MCF 10A (cell line): ENCODE results near the gene MAGIX. TPM values are rescaled to one million over a fixed set of nuclear protein-coding genes. Genes with fewer than 3 reads are reported as not detected.
A peak's percentile ranks its signal among the peaks of the same experiment; 100 is the strongest.

Source experiments
- BruUV-seq: library from RNA; stranded (reverse); fragments of 400-500 nt; replicated peaks from 2 replicates; lab custom pipeline; 2021; lab: Mats Ljungman, UMichigan
- CTCF ChIA-PET: fragments of 300-600 bp; sonication (Branson Sonifier 250); formaldehyde crosslinking; extraction: SDS; loops from one replicate; lab custom pipeline; 2021; ENCODE audit warnings: antibody characterized with exemption, inconsistent platforms; lab: Yijun Ruan, JAX
- POLR2A ChIA-PET: fragments of 300-600, 350-650 bp; sonication (Branson Sonifier 250); formaldehyde crosslinking; extraction: SDS; loops from one replicate; lab custom pipeline; 2020; ENCODE audit warnings: antibody characterized with exemption, inconsistent platforms; lab: Yijun Ruan, JAX
- DNase-seq: peaks from one replicate; pipeline ENCODE4 v3.0.0-alpha.2; 2018; ENCODE audit not compliant: unreplicated experiment
- H3K27ac Mint-ChIP-seq: one replicate; pipeline ENCODE4 v1.8.0; 2022; ENCODE audit warnings: mild to moderate bottlenecking, low read depth, mixed read lengths; ENCODE audit not compliant: unreplicated experiment
- H3K27me3 Mint-ChIP-seq: one replicate; pipeline ENCODE4 v1.8.0; 2022; ENCODE audit warnings: mixed read lengths; ENCODE audit not compliant: insufficient read depth, unreplicated experiment
- H3K36me3 Mint-ChIP-seq: one replicate; pipeline ENCODE4 v1.8.0; 2022; ENCODE audit warnings: mild to moderate bottlenecking, moderate library complexity, mixed read lengths; ENCODE audit not compliant: insufficient read depth, unreplicated experiment
- H3K4me1 Mint-ChIP-seq: one replicate; pipeline ENCODE4 v1.8.0; 2022; ENCODE audit warnings: mixed read lengths; ENCODE audit not compliant: insufficient read depth, unreplicated experiment
- H3K4me3 Mint-ChIP-seq: one replicate; pipeline ENCODE4 v1.8.0; 2022; ENCODE audit warnings: mild to moderate bottlenecking, moderate library complexity, mixed read lengths; ENCODE audit not compliant: unreplicated experiment
- H3K9me3 Mint-ChIP-seq: one replicate; pipeline ENCODE4 v1.8.0; 2022; ENCODE audit warnings: mixed read lengths; ENCODE audit not compliant: unreplicated experiment
- intact Hi-C: fragments of 100-400 bp; cut with micrococcal nuclease; formaldehyde crosslinking; loops from 2 replicates; pipeline ENCODE4 v1.14.1; 2022
- total RNA-seq: library from RNA; stranded (reverse); gene quantifications from 2 replicates; pipeline ENCODE4 v1.2.3, GENCODE V29; 2022
- TF ChIP-seq, protein P1 (sequence below): fragments of 200-600 bp; IDR thresholded peaks from one replicate; pipeline ENCODE4 v1.8.0; 2022; ENCODE audit warnings: antibody characterized with exemption, mild to moderate bottlenecking; ENCODE audit not compliant: unreplicated experiment

MAGIX gene
- total RNA-seq, 1 experiment from 2014 or later: 0.84 TPM

DNA sequence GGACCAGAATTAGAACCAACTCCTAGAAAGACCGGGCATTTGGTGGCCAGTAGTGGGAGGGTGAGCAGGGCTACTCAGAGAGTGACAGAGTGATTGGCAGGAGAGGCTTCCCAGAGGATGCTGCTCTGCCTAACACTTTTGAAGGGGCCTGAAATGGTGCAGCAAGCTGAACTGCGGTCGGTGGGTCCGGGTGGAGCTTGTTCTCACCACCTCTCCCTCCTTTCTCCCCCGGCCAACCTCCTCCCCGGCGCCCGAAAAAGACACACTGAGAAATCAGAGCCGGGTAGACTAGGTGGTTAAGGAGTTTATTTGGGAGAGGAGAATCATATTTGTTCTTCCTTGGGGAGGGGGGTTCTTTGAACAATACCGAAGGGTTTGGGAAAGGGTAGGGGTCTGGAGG, 25.0 kb downstream of the MAGIX start:
- DNase-seq: no peak

DNA sequence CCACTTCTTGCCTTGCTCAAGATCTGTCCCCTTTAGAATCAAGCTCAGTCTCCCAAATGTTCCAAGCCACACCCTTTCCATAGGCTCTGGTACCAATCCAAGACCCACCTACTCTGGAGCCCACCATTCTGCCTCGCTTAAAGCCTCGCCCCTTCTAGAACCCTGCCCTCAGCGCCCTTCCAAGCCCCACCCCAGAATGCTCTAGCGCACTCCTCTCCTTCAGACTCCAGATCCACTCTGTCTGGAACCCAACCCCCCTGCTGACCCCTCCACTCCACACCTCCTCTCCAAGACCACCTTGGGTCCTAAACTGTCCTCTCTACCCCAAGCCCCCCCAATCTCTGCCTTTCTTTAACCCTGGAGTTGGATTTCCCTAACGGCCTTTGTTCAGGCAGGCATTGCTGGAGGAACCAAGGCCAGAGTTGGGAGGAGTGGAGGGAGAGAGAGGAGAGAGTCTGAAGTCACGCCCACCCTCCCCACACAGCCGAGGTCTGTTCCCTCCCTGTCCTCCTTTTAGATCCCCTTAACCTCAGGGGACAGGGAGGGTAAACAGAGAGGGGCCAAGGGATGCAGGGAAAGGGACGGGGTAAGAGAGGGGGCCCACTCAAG, 26.0 kb downstream of the MAGIX start:
- ChIA-PET CTCF (no interaction called here), POLR2A (interaction anchor here (0.5 to 1.0 kb wide), 3 partner anchors 21 to 721 kb away, joined by 3 to 4 read pairs (median 4); no protein-coding TSS in a partner anchor)
- Mint-ChIP-seq H3K27ac (no peak overlapping the region), H3K4me3 (no peak overlapping the region), H3K4me1 (peaks cover 16% of the 10 kb centered on the region), H3K36me3 (peaks cover 17% of the 10 kb centered on the region), H3K9me3 (peaks cover 6% of the 10 kb centered on the region), H3K27me3 (no peaks in the 10 kb centered on the region)
- TF ChIP-seq, protein P1, sequence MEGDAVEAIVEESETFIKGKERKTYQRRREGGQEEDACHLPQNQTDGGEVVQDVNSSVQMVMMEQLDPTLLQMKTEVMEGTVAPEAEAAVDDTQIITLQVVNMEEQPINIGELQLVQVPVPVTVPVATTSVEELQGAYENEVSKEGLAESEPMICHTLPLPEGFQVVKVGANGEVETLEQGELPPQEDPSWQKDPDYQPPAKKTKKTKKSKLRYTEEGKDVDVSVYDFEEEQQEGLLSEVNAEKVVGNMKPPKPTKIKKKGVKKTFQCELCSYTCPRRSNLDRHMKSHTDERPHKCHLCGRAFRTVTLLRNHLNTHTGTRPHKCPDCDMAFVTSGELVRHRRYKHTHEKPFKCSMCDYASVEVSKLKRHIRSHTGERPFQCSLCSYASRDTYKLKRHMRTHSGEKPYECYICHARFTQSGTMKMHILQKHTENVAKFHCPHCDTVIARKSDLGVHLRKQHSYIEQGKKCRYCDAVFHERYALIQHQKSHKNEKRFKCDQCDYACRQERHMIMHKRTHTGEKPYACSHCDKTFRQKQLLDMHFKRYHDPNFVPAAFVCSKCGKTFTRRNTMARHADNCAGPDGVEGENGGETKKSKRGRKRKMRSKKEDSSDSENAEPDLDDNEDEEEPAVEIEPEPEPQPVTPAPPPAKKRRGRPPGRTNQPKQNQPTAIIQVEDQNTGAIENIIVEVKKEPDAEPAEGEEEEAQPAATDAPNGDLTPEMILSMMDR: no peak
- no peak for DNase-seq
- intact Hi-C loops: no loop called here
- BruUV-seq: no TSS peak

More for the DNA sequence above, 25.0 kb downstream of the MAGIX start:
- H3K27me3 Mint-ChIP-seq: no peaks in the 10 kb centered on the region
- H3K27ac Mint-ChIP-seq: no peak overlapping the region
- POLR2A ChIA-PET: interaction anchor here (1.0 kb wide), 1 partner anchor 21 kb away, joined by 4 read pairs; no protein-coding TSS in a partner anchor
- CTCF ChIA-PET: interaction anchor here (0.6 kb wide), 1 partner anchor 8 kb away, joined by 3 read pairs; no protein-coding TSS in a partner anchor
- TF ChIP-seq, protein P1: no peak
- peaks cover 6% of the 10 kb centered on the region for H3K9me3 Mint-ChIP-seq
- peaks cover 16% of the 10 kb centered on the region for H3K4me1 Mint-ChIP-seq
- no TSS peak for BruUV-seq
- no peak overlapping the region for H3K4me3 Mint-ChIP-seq
- intact Hi-C loops: no loop called here
- peaks cover 17% of the 10 kb centered on the region for H3K36me3 Mint-ChIP-seq

DNA sequence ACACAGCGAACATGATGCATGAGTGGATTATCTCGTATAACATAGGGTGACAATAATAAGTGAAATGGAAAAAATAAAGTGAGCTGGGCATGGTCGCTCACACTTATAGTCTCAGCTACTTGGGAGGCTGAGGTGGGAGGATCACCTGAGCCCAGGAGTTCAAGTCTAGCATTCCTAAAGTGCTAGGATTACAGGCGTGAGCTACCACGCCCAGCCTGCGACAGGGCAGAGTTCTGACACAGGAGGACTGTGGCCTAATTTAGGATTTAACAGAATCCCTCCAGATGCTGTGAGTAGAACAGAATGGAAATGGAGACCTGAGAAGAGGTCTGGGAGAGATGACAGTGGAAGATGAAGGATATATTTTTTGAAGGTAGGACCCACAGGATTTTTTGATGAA, 27.0 kb downstream of the MAGIX start:
- BruUV-seq: no TSS peak
- peaks cover 6% of the 10 kb centered on the region for H3K9me3 Mint-ChIP-seq
- TF ChIP-seq, protein P1: no peak
- H3K36me3 Mint-ChIP-seq: peaks cover 10% of the 10 kb centered on the region
- DNase-seq: no peak
- H3K27me3 Mint-ChIP-seq: no peaks in the 10 kb centered on the region
- POLR2A ChIA-PET: interaction anchor here (0.6 to 2.7 kb wide), 8 partner anchors 14 to 1952 kb away, joined by 3 to 48 read pairs (median 4); partner anchors contain the start of gene PLP2
- CTCF ChIA-PET: interaction anchor here (0.6 to 3.7 kb wide), 5 partner anchors 25 to 649 kb away, joined by 3 to 15 read pairs (median 5); no protein-coding TSS in a partner anchor
- peaks cover 16% of the 10 kb centered on the region for H3K4me1 Mint-ChIP-seq
- peak overlapping the region; percentile 86 for H3K27ac Mint-ChIP-seq
- intact Hi-C loops: loop anchor here (5.0 to 10.0 kb wide), 2 partner anchors 565 to 688 kb away; partner anchors contain the start of gene USP27X
- peak overlapping the region; percentile 83 for H3K4me3 Mint-ChIP-seq

DNA sequence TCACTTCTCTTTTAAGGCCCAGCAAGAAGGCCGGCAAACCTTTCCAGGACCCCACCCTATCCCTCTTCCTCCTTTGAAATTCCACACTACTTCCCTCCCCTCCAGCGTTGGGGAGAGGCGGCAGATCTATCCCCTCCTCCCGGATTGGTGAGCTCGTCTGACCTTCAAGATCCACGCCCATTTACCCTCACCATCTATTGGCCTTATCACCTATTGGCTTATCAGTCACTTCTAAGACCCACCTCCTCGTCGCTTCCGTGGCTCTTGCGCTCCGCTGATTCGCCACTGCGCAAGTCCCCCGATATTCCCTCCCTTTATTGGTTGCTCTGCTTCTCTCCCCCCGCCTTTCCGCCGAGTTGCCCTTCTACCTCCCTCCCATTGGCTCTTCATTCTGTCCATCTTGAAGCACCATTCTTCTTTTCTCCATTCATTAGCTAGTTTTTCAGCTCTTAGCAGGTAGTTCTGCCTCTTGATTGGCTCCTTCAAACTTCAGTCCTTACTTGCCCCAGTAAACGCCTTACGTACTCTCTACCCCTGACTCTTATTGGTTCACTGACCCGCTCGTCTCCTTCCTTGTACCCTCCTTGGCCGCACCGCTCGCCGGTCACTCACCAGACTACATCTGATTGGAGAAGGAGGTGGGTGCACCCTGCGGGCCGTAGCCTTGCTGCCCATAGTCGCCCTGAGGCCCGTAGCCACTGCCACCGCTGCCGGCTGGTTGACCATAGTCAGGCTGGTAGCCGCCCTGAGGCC, 28.4 kb downstream of the MAGIX start:
- H3K27ac Mint-ChIP-seq: peak overlapping the region; percentile 86
- H3K27me3 Mint-ChIP-seq: no peaks in the 10 kb centered on the region
- TF ChIP-seq, protein P1: no peak
- H3K9me3 Mint-ChIP-seq: peaks cover 6% of the 10 kb centered on the region
- peak overlapping the region; percentile 83 for H3K4me3 Mint-ChIP-seq
- peaks cover 16% of the 10 kb centered on the region for H3K4me1 Mint-ChIP-seq
- DNase-seq: peak; percentile 97
- H3K36me3 Mint-ChIP-seq: peaks cover 10% of the 10 kb centered on the region
- ChIA-PET CTCF (interaction anchor here (0.6 to 3.7 kb wide), 4 partner anchors 36 to 602 kb away, joined by 3 to 15 read pairs (median 3); no protein-coding TSS in a partner anchor), POLR2A (interaction anchor here (0.5 to 2.7 kb wide), 20 partner anchors 10 to 1003 kb away, joined by 3 to 48 read pairs (median 4); partner anchors contain the start of genes CLCN5, PLP2, PPP1R3F and SLC35A2)
- BruUV-seq: no TSS peak
- intact Hi-C loops: loop anchor here (1.0 to 10.0 kb wide), 4 partner anchors 68 to 686 kb away; partner anchors contain the start of genes GPKOW, PPP1R3F and USP27X
